ENCODE data around the gene ATF4.

ATF4 gene

GRCh38 chr22:39535831-39536449 lies 15.6 kb downstream of the ATF4 start:
- no peak for TF ChIP-seq POLR2AphosphoS5 (IDR thresholded peaks at IDR 0.05; ENCODE audit: low read depth, low read length)
- no peak for TF ChIP-seq SIN3A (IDR thresholded peaks at IDR 0.05; ENCODE audit: borderline replicate concordance, insufficient read depth, low read length)
- no peak for TF ChIP-seq FOXP2 (optimal IDR thresholded peaks at IDR 0.05; ENCODE audit: borderline replicate concordance, extremely low read depth, extremely low read length, insufficient read depth)

- TF ChIP-seq REST (IDR thresholded peaks at IDR 0.05; ENCODE audit: insufficient read depth in 1 of 2, low read depth in 2 of 2, low read length in 2 of 2), result no peak
- no peak for TF ChIP-seq POLR2AphosphoS5 (IDR thresholded peaks at IDR 0.05; ENCODE audit: low read depth, low read length)
- TF ChIP-seq FOXP2 (optimal IDR thresholded peaks at IDR 0.05; ENCODE audit: borderline replicate concordance, extremely low read depth, extremely low read length, insufficient read depth), result no peak
- TF ChIP-seq TAF1 (IDR thresholded peaks at IDR 0.05; ENCODE audit: borderline replicate concordance, insufficient read depth, low read length), result no peak
- no peak for TF ChIP-seq SIN3A (IDR thresholded peaks at IDR 0.05; ENCODE audit: borderline replicate concordance, insufficient read depth, low read length)
These were observed 16.3 kb downstream of the ATF4 start for GRCh38 chr22:39536711-39537110.

- no peak for TF ChIP-seq POLR2AphosphoS5 (IDR thresholded peaks at IDR 0.05; ENCODE audit: low read depth, low read length)
- no peak for TF ChIP-seq TAF1 (IDR thresholded peaks at IDR 0.05; ENCODE audit: borderline replicate concordance, insufficient read depth, low read length)
These were observed 17.6 kb downstream of the ATF4 start for GRCh38 chr22:39537975-39538374.

- TF ChIP-seq TAF1 (IDR thresholded peaks at IDR 0.05; ENCODE audit: borderline replicate concordance, insufficient read depth, low read length) (no peak), REST (IDR thresholded peaks at IDR 0.05; ENCODE audit: insufficient read depth in 1 of 2, low read depth in 2 of 2, low read length in 2 of 2) (peak; percentile 16 to 54; a peak in 1 of 4 replicates), FOXP2 (optimal IDR thresholded peaks at IDR 0.05; ENCODE audit: borderline replicate concordance, extremely low read depth, extremely low read length, insufficient read depth) (no peak), POLR2AphosphoS5 (IDR thresholded peaks at IDR 0.05; ENCODE audit: low read depth, low read length) (no peak)
These were observed 22.7 kb downstream of the ATF4 start for GRCh38 chr22:39543095-39543494.

GRCh38 chr22:39545386-39546365 lies 25.3 kb downstream of the ATF4 start:
- TF ChIP-seq REST (IDR thresholded peaks at IDR 0.05; ENCODE audit: insufficient read depth in 1 of 2, low read depth in 2 of 2, low read length in 2 of 2) (peak; percentile 98 to 100), FOXP2 (optimal IDR thresholded peaks at IDR 0.05; ENCODE audit: borderline replicate concordance, extremely low read depth, extremely low read length, insufficient read depth) (no peak), TAF1 (IDR thresholded peaks at IDR 0.05; ENCODE audit: borderline replicate concordance, insufficient read depth, low read length) (no peak), SIN3A (IDR thresholded peaks at IDR 0.05; ENCODE audit: borderline replicate concordance, insufficient read depth, low read length) (peak; percentile 76; the same call in 1 of the 2 replicates)
